K562 (cell line): Measurements from ENCODE around the gene WWTR1. TPM values are rescaled to one million over a fixed set of nuclear protein-coding genes. Genes with fewer than 3 reads are reported as not detected.

ENCODE experiments used
- ATAC-seq: fragments of 200-7000 bp; cut with Tn5 transposase; 3 replicates; pipeline ENCODE4 v1.9.1; 2020; ENCODE audit warnings: moderate library complexity
- BruUV-seq: library from RNA; stranded (reverse); fragments of 400-500 nt; replicated peaks from 2 replicates; lab custom pipeline; 2021; lab: Mats Ljungman, UMichigan
- CTCF ChIA-PET: fragments of 300-600 bp; formaldehyde crosslinking; extraction: SDS; loops from one replicate; lab custom pipeline; 2021; ENCODE audit warnings: low intra/inter-chr PET ratio; lab: Yijun Ruan, JAX
- POLR2A ChIA-PET: fragments of 300-600, 350-650 bp; sonication (Branson Sonifier 250); formaldehyde crosslinking; extraction: SDS; loops from one replicate; lab custom pipeline; 2021; ENCODE audit warnings: antibody characterized with exemption, inconsistent platforms; lab: Yijun Ruan, JAX
- DNase-seq, 4 experiments: peaks; one replicate each; pipeline versions ENCODE4 v3.0.0 to v3.0.0-alpha.2; 2011 to 2018; ENCODE audit warnings: low spot score in 3 of 4, mixed read lengths in 3 of 4; ENCODE audit errors: extremely low read depth in 1 of 4
- FAIRE-seq: peaks from 2 replicates; lab custom pipeline; 2011; peaks lifted over from hg19 to GRCh38; lab: Jason Lieb, UNC
- H2AFZ ChIP-seq: 2 replicates; pipeline ENCODE4 v1.6.0; 2011; ENCODE audit warnings: low read depth, low read length, control low read depth, inconsistent platforms
- H3K27ac ChIP-seq: fragments of 200-600 bp; 3 replicates; pipeline ENCODE4 v1.8.0; 2011; ENCODE audit warnings: low read depth, mild to moderate bottlenecking, control low read depth, inconsistent platforms, low read length, moderate library complexity, mixed read lengths; ENCODE audit errors: extremely low read depth
- H3K27me3 ChIP-seq, 2 experiments: fragments of 300-600 bp in 1 of 2; 2 replicates in 1 of 2; 3 replicates in 1 of 2; pipeline versions ENCODE4 v1.6.0 to v1.8.0; 2011; ENCODE audit warnings: inconsistent platforms in 2 of 2, low read length in 2 of 2, mild to moderate bottlenecking in 1 of 2, mixed read lengths in 1 of 2, moderate library complexity in 1 of 2; ENCODE audit not compliant: control insufficient read depth in 2 of 2, insufficient read depth in 2 of 2
- H3K36me3 ChIP-seq: fragments of 300-600 bp; 3 replicates; pipeline ENCODE4 v1.8.0; 2011; ENCODE audit warnings: mild to moderate bottlenecking, low read length, inconsistent platforms; ENCODE audit not compliant: control insufficient read depth, insufficient read depth
- H3K4me1 ChIP-seq, 2 experiments: fragments of 200-600 bp in 1 of 2; replicated peaks in 1 of 2; 2 replicates in 1 of 2; 3 replicates in 1 of 2; pipeline versions ENCODE4 v1.5.1 to v1.8.0; 2011; ENCODE audit warnings: inconsistent platforms in 2 of 2, low read length in 2 of 2, mild to moderate bottlenecking in 1 of 2, mixed read lengths in 1 of 2, moderate library complexity in 1 of 2; ENCODE audit not compliant: control insufficient read depth in 2 of 2, insufficient read depth in 2 of 2
- H3K4me2 ChIP-seq: 2 replicates; pipeline ENCODE4 v1.6.1; 2011; ENCODE audit warnings: low read length, control low read depth, inconsistent platforms, mixed read lengths; ENCODE audit not compliant: insufficient read depth
- H3K4me3 ChIP-seq: fragments of 200-600 bp; sonication (generic), shearing (Covaris generic); 2 replicates; pipeline ENCODE4 v1.5.1; 2016; ENCODE audit warnings: control low read depth, inconsistent platforms
- H3K79me2 ChIP-seq: fragments of 200-600 bp; 3 replicates; pipeline ENCODE4 v1.8.0; 2011; ENCODE audit warnings: low read length, inconsistent platforms; ENCODE audit not compliant: control insufficient read depth, insufficient read depth
- H3K9ac ChIP-seq, 2 experiments: 2 replicates each; pipeline versions ENCODE4 v1.6.0 to v1.6.1; 2011; ENCODE audit warnings: low read depth in 2 of 2, low read length in 2 of 2, control low read depth in 1 of 2, inconsistent platforms in 1 of 2, mild to moderate bottlenecking in 1 of 2, mixed read lengths in 1 of 2; ENCODE audit not compliant: insufficient read depth in 1 of 2
- H3K9me1 ChIP-seq: one replicate; pipeline ENCODE4 v1.6.0; 2011; ENCODE audit warnings: inconsistent platforms, mild to moderate bottlenecking, low read length, moderate library complexity; ENCODE audit not compliant: control insufficient read depth, insufficient read depth
- H3K9me3 ChIP-seq: replicated peaks from 2 replicates; pipeline ENCODE4 v1.5.1; 2011; ENCODE audit warnings: low read depth, low read length, inconsistent platforms; ENCODE audit not compliant: control insufficient read depth, insufficient read depth
- H4K20me1 ChIP-seq: replicated peaks from 2 replicates; pipeline ENCODE4 v1.6.1; 2011; ENCODE audit warnings: low read length, inconsistent platforms, mixed read lengths; ENCODE audit not compliant: control insufficient read depth, insufficient read depth
- EGR1 ChIP-seq: fragments of 450-650 bp; conservative IDR thresholded peaks from 2 replicates; pipeline ENCODE4 v1.6.1; 2017; ENCODE audit warnings: mild to moderate bottlenecking
- ETS1 ChIP-seq: conservative IDR thresholded peaks from 2 replicates; pipeline ENCODE4 v1.6.1; 2011; ENCODE audit warnings: low read depth, mild to moderate bottlenecking, low read length; ENCODE audit not compliant: control insufficient read depth
- FOXJ3 ChIP-seq: sonication (generic); formaldehyde crosslinking; IDR thresholded peaks from 2 replicates; pipeline ENCODE4 v1.4.0; 2020; ENCODE audit warnings: mild to moderate bottlenecking, missing genetic modification reagents
- KHSRP ChIP-seq: fragments of 450-650 bp; IDR thresholded peaks from 2 replicates; pipeline ENCODE4 v1.6.1; 2017
- MEIS2 ChIP-seq: fragments of 450-650 bp; IDR thresholded peaks from 2 replicates; pipeline ENCODE4 v1.6.1; 2014; ENCODE audit warnings: mild to moderate bottlenecking; ENCODE audit not compliant: partially characterized antibody
- MTA3 ChIP-seq: fragments of 450-650 bp; formaldehyde crosslinking; IDR thresholded peaks from 2 replicates; pipeline ENCODE4 v1.6.1; 2017; ENCODE audit warnings: mild to moderate bottlenecking, borderline replicate concordance
- NFE2 ChIP-seq: IDR thresholded peaks from 2 replicates; pipeline ENCODE4 v1.6.1; 2014; ENCODE audit warnings: antibody characterized with exemption, low read depth
- NFYB ChIP-seq: IDR thresholded peaks from 2 replicates; pipeline ENCODE4 v1.6.1; 2011; ENCODE audit warnings: mild to moderate bottlenecking, moderate library complexity; ENCODE audit not compliant: insufficient read length; ENCODE audit errors: extremely low read depth
- PURB ChIP-seq: sonication (generic); formaldehyde crosslinking; IDR thresholded peaks from 2 replicates; pipeline ENCODE4 v1.9.0; 2021; ENCODE audit warnings: low read depth, mild to moderate bottlenecking, missing genetic modification reagents
- PYGO2 ChIP-seq: fragments of 450-650 bp; IDR thresholded peaks from 2 replicates; pipeline ENCODE4 v1.6.1; 2016; ENCODE audit warnings: mild to moderate bottlenecking, missing genetic modification characterization, moderate library complexity, missing compliant biosample characterization
- RBM15 ChIP-seq: fragments of 200-400 bp; formaldehyde crosslinking; IDR thresholded peaks from 2 replicates; pipeline ENCODE4 v1.6.1; 2018; ENCODE audit warnings: mild to moderate bottlenecking, low read length, moderate library complexity; ENCODE audit not compliant: insufficient read depth
- RFX1 ChIP-seq: fragments of 450-650 bp; IDR thresholded peaks from 2 replicates; pipeline ENCODE4 v1.6.1; 2016; ENCODE audit warnings: mild to moderate bottlenecking, moderate library complexity
- TCF3 ChIP-seq: sonication (generic); formaldehyde crosslinking; IDR thresholded peaks from 2 replicates; pipeline ENCODE4 v1.4.0; 2020; ENCODE audit warnings: mild to moderate bottlenecking, missing genetic modification reagents
- XRCC4 ChIP-seq: IDR thresholded peaks from one replicate; pipeline ENCODE4 v1.6.1; 2011; ENCODE audit not compliant: insufficient read depth, insufficient read length; ENCODE audit errors: extremely low read depth
- ZNF324 ChIP-seq: fragments of 250-450 bp; sonication (Bioruptor Pico); IDR thresholded peaks from 2 replicates; pipeline ENCODE4 v1.4.0; 2020; ENCODE audit warnings: mild to moderate bottlenecking
- ZNF347 ChIP-seq: fragments of 450-650 bp; formaldehyde crosslinking; IDR thresholded peaks from 2 replicates; pipeline ENCODE4 v1.4.0; 2020; ENCODE audit warnings: low read depth, mild to moderate bottlenecking, moderate library complexity
- ZNF766 ChIP-seq: fragments of 200-800 bp; sonication (Bioruptor generic); conservative IDR thresholded peaks from 2 replicates; pipeline ENCODE4 v1.6.1; 2016; ENCODE audit warnings: missing genetic modification characterization, missing compliant biosample characterization
- WGBS: fragments of 100-300 bp; shearing (Covaris generic); methylation state at CpG from one replicate; pipeline ENCODE4 v1.1.6; 2016; ENCODE audit warnings: low coverage, mixed read lengths; ENCODE audit not compliant: insufficient coverage; ENCODE audit errors: missing lambda C conversion rate; 5-methylcytosine and 5-hydroxymethylcytosine counted together
- in situ Hi-C: fragments of 300-500 bp; cut with MboI; formaldehyde crosslinking; loops from 4 replicates; pipeline ENCODE4 v1.15.0; 2018; ENCODE audit warnings: inconsistent platforms, mixed read lengths
- intact Hi-C: fragments of 100-400 bp; cut with micrococcal nuclease; formaldehyde crosslinking; loops from 2 replicates; pipeline ENCODE4 v1.14.2; 2022
- polyA plus RNA-seq, 8 experiments: library from polyadenylated mRNA; depleted of rRNA in 4 of 8; stranded (reverse) in 5 of 8; unstranded in 3 of 8; fragments of >200 nt; fragmentation: Nextera tagmentation in 2 of 8; fragmentation: Illumina TruSeq in 1 of 8; extraction: Ambion mirVana in 2 of 8; extraction: Trizol in 1 of 8; gene quantifications; 2 replicates each; pipeline versions ENCODE4 v1.2.1 to v1.2.3, GENCODE V29; 2011 to 2014; ENCODE audit warnings: inconsistent platforms in 1 of 8, missing spikeins in 1 of 8
- total RNA-seq, 7 experiments: library from RNA; depleted of rRNA in 6 of 7; stranded (reverse); fragments of >200 nt in 6 of 7; fragmentation: Illumina TruSeq in 2 of 7; extraction: Trizol in 2 of 7; gene quantifications; 2 replicates each; pipeline versions ENCODE4 v1.2.1 to v1.2.3, GENCODE V29; 2011 to 2021; ENCODE audit warnings: low replicate concordance in 1 of 7

The WWTR1 gene
- total and polyA plus RNA-seq, 9 of the 15 experiments (the other 6 are each of a cell fraction or from before 2014, with no cell fraction given) = 0.04 to 1.5 (median 0.60) TPM

DNA sequence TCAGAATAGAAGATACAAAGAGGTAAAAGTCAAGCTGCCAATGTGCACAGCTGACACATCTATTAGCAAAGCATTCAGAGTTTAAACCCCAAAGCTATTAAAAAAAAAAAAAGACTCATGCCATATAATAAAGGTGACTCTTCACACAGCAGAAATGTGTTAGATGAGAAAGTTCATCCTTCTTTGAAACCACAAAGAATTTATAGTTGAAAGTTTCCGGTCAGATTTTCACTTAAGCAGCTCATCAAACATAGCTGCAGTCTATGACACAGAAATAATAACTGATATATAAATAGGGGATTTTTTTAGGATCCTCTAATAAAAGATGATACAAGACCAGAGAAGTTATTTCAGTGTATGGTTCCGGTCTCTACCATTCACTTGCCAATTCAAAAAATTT lies 76.6 kb downstream of the WWTR1 start:
- CTCF ChIA-PET = no interaction called here
- DNase-seq = no peak
- intact Hi-C loops = no loop called here
- TF ChIP-seq TCF3 (CRISPR knock-in tag) (no peak), ETS1 (no peak), EGR1 (no peak), PYGO2 (tag) (no peak), ZNF347 (no peak), PURB (CRISPR knock-in tag) (no peak), MEIS2 (no peak), NFE2 (no peak), MTA3 (no peak), FOXJ3 (CRISPR knock-in tag) (no peak), RFX1 (no peak), ZNF324 (no peak), ZNF766 (CRISPR knock-in tag) (no peak), RBM15 (no peak), XRCC4 (no peak), KHSRP (no peak), NFYB (no peak)
- TF ChIP-seq, all 486 proteins: peak for 0
- Histone ChIP-seq H3K79me2 (no peaks in the 10 kb centered on the region), H3K9me3 (no peaks in the 10 kb centered on the region), H3K27ac (no peak overlapping the region), H3K9ac (no peak overlapping the region), H2AFZ (no peak overlapping the region), H3K9me1 (no peaks in the 10 kb centered on the region), H4K20me1 (no peaks in the 10 kb centered on the region), H3K4me2 (no peak overlapping the region), H3K4me3 (no peak overlapping the region), H3K36me3 (no peaks in the 10 kb centered on the region), H3K4me1 (peaks cover 0 to under 1% of the 10 kb centered on the region in 2 experiments; a peak in 3 of 5 replicates), H3K27me3 (peaks cover 0 to 7% of the 10 kb centered on the region in 2 experiments; a peak in 3 of 5 replicates)
- in situ Hi-C loops = no loop called here
- 75% methylated on average over 2 of the region's 2 CpGs for WGBS
- no peak for ATAC-seq
- no TSS peak for BruUV-seq
- FAIRE-seq = no peak
- POLR2A ChIA-PET = interaction anchor here (1.7 kb wide), 1 partner anchor 14 kb away, joined by 4 read pairs; no protein-coding TSS in a partner anchor
